HUES48 (cell line): Measurements from ENCODE around the gene RETN.

Experiments
- H3K27ac ChIP-seq: one replicate; pipeline ENCODE4 v1.7.0; 2013; ENCODE audit warnings: low read depth, low read length, inconsistent platforms
- H3K27me3 ChIP-seq: 2 replicates; pipeline ENCODE4 v1.6.1; 2013; ENCODE audit warnings: mild to moderate bottlenecking, low read length; ENCODE audit not compliant: control insufficient read depth, insufficient read depth
- H3K36me3 ChIP-seq: 2 replicates; pipeline ENCODE4 v1.6.1; 2013; ENCODE audit warnings: low read length; ENCODE audit not compliant: control insufficient read depth, insufficient read depth
- H3K4me1 ChIP-seq: 2 replicates; pipeline ENCODE4 v1.6.1; 2013; ENCODE audit warnings: mild to moderate bottlenecking, low read length; ENCODE audit not compliant: control insufficient read depth, insufficient read depth
- H3K4me3 ChIP-seq: 2 replicates; pipeline ENCODE4 v1.5.1; 2013; ENCODE audit warnings: mild to moderate bottlenecking, low read depth, low read length
- H3K9ac ChIP-seq: 2 replicates; pipeline ENCODE4 v1.6.1; 2013; ENCODE audit warnings: mild to moderate bottlenecking, low read depth, low read length, moderate library complexity
- H3K9me3 ChIP-seq: 2 replicates; pipeline ENCODE4 v1.6.1; 2013; ENCODE audit warnings: low read length; ENCODE audit not compliant: control insufficient read depth, insufficient read depth

RETN gene

GRCh38 chr19:7704280-7705060 lies 35.6 kb downstream of the RETN start:
- H3K4me3 ChIP-seq = no peak overlapping the region
- no peak overlapping the region for H3K27ac ChIP-seq
- H3K9me3 ChIP-seq = no peaks in the 10 kb centered on the region
- H3K9ac ChIP-seq = no peak overlapping the region
- H3K36me3 ChIP-seq = no peaks in the 10 kb centered on the region
- H3K4me1 ChIP-seq = no peaks in the 10 kb centered on the region
- H3K27me3 ChIP-seq = no peaks in the 10 kb centered on the region

- Histone ChIP-seq H3K4me3 (no peak overlapping the region), H3K4me1 (no peaks in the 10 kb centered on the region), H3K27me3 (no peaks in the 10 kb centered on the region), H3K27ac (no peak overlapping the region), H3K36me3 (no peaks in the 10 kb centered on the region), H3K9me3 (no peaks in the 10 kb centered on the region), H3K9ac (no peak overlapping the region)
These were observed 36.7 kb downstream of the RETN start for GRCh38 chr19:7705387-7706187.

GRCh38 chr19:7706188-7706954 lies 37.5 kb downstream of the RETN start:
- no peaks in the 10 kb centered on the region for H3K4me1 ChIP-seq
- H3K27ac ChIP-seq = no peak overlapping the region
- no peak overlapping the region for H3K4me3 ChIP-seq
- H3K9me3 ChIP-seq = no peaks in the 10 kb centered on the region
- no peaks in the 10 kb centered on the region for H3K36me3 ChIP-seq
- H3K27me3 ChIP-seq = no peaks in the 10 kb centered on the region
- no peak overlapping the region for H3K9ac ChIP-seq

- no peaks in the 10 kb centered on the region for H3K9me3 ChIP-seq
- H3K4me1 ChIP-seq = no peaks in the 10 kb centered on the region
- no peaks in the 10 kb centered on the region for H3K36me3 ChIP-seq
- H3K9ac ChIP-seq = no peak overlapping the region
- no peak overlapping the region for H3K4me3 ChIP-seq
- no peaks in the 10 kb centered on the region for H3K27me3 ChIP-seq
- no peak overlapping the region for H3K27ac ChIP-seq
These were observed 38.2 kb downstream of the RETN start for GRCh38 chr19:7706955-7707456.

- H3K4me1 ChIP-seq = no peaks in the 10 kb centered on the region
- H3K27ac ChIP-seq = no peak overlapping the region
- no peak overlapping the region for H3K9ac ChIP-seq
- no peaks in the 10 kb centered on the region for H3K27me3 ChIP-seq
- H3K36me3 ChIP-seq = no peaks in the 10 kb centered on the region
- H3K9me3 ChIP-seq = no peaks in the 10 kb centered on the region
- H3K4me3 ChIP-seq = no peak overlapping the region
These were observed 41.1 kb downstream of the RETN start for GRCh38 chr19:7709932-7710460.

GRCh38 chr19:7710616-7711015 lies 41.8 kb downstream of the RETN start:
- Histone ChIP-seq H3K36me3 (no peaks in the 10 kb centered on the region), H3K4me3 (no peak overlapping the region), H3K9me3 (no peaks in the 10 kb centered on the region), H3K9ac (no peak overlapping the region), H3K4me1 (no peaks in the 10 kb centered on the region), H3K27ac (no peak overlapping the region), H3K27me3 (no peaks in the 10 kb centered on the region)

- Histone ChIP-seq H3K4me3 (no peak overlapping the region), H3K9ac (no peak overlapping the region), H3K36me3 (no peaks in the 10 kb centered on the region), H3K4me1 (no peaks in the 10 kb centered on the region), H3K27ac (no peak overlapping the region), H3K27me3 (no peaks in the 10 kb centered on the region), H3K9me3 (no peaks in the 10 kb centered on the region)
These were observed 46.8 kb downstream of the RETN start for GRCh38 chr19:7715671-7716070.

GRCh38 chr19:7716762-7717161 lies 47.9 kb downstream of the RETN start:
- Histone ChIP-seq H3K36me3 (no peaks in the 10 kb centered on the region), H3K9ac (no peak overlapping the region), H3K4me3 (no peak overlapping the region), H3K27ac (no peak overlapping the region), H3K4me1 (no peaks in the 10 kb centered on the region), H3K27me3 (no peaks in the 10 kb centered on the region), H3K9me3 (no peaks in the 10 kb centered on the region)

- H3K27ac ChIP-seq = no peak overlapping the region
- H3K36me3 ChIP-seq = no peaks in the 10 kb centered on the region
- no peak overlapping the region for H3K4me3 ChIP-seq
- no peaks in the 10 kb centered on the region for H3K9me3 ChIP-seq
- no peaks in the 10 kb centered on the region for H3K27me3 ChIP-seq
- H3K9ac ChIP-seq = no peak overlapping the region
- H3K4me1 ChIP-seq = no peaks in the 10 kb centered on the region
These were observed 49.8 kb downstream of the RETN start for GRCh38 chr19:7718668-7719067.
